ENCODE data around the gene CIART. TPM values are rescaled to one million over a fixed set of nuclear protein-coding genes. Genes with fewer than 3 reads are reported as not detected.

Gene CIART
- total and polyA plus RNA-seq, 2 donors (not counting 3 experiments of a cell fraction or from before 2014, with no cell fraction given) = 2.4 to 4.3 TPM

GRCh38 chr1:150268705-150269403, 13.5 kb upstream of the CIART start, which contains the start of gene APH1A:
TSS of gene APH1A (minus strand) at chr1:150269016. CDS start at chr1:150268810, 206 bp downstream.
- Histone ChIP-seq H3K9ac (replicated peaks; ENCODE audit: extremely low read depth, insufficient read depth, low read length) (peak within 1 kb of the TSS; percentile 80), H3K36me3 (ENCODE audit: control insufficient read depth in 2 of 2, extremely low read depth in 1 of 2, insufficient read depth in 2 of 2, low read length in 2 of 2) (peaks cover 3 to 19% of the 10 kb centered on the region in 2 experiments), H3K4me3 (replicated peaks in 1 of 3; ENCODE audit: insufficient read depth in 1 of 3, low read depth in 1 of 3, low read length in 3 of 3) (peak within 1 kb of the TSS; percentile 51 to 84 (median 77)), H3K27ac (ENCODE audit: insufficient read depth, low read depth, low read length) (peak within 1 kb of the TSS; percentile 89), H3K4me2 (ENCODE audit: insufficient read depth, low read length) (peak within 1 kb of the TSS; percentile 97), H3K4me1 (ENCODE audit: control insufficient read depth, extremely low read depth, insufficient read depth, low read length) (peaks cover 40% of the 10 kb centered on the region), H3K79me2 (ENCODE audit: control insufficient read depth, insufficient read depth, low read length) (peaks cover 19% of the 10 kb centered on the region), H3K27me3 (ENCODE audit: control insufficient read depth in 2 of 2, insufficient read depth in 2 of 2, low read length in 2 of 2) (no peaks in the 10 kb centered on the region), H4K20me1 (replicated peaks; ENCODE audit: control insufficient read depth, extremely low read depth, insufficient read depth, low read length) (no peaks in the 10 kb centered on the region), H2AFZ (ENCODE audit: low read depth, low read length) (peak within 1 kb of the TSS; percentile 92), H3K9me3 (replicated peaks; ENCODE audit: control insufficient read depth, insufficient read depth, low read length) (no peaks in the 10 kb centered on the region), H3K9me1 (replicated peaks; ENCODE audit: control insufficient read depth, extremely low read depth, insufficient read depth, low read length) (no peaks in the 10 kb centered on the region)
- BruUV-seq (replicated peaks) = no TSS peak
- peak; percentile 99 for FAIRE-seq
- peak; percentile 95 for DNase-seq (ENCODE audit: low read depth, low spot score)
- TF ChIP-seq FOS (IDR thresholded peaks at IDR 0.05; ENCODE audit: borderline replicate concordance, insufficient read depth, low read length) = no peak
- no peak for TF ChIP-seq CTCF (IDR thresholded peaks at IDR 0.05; ENCODE audit: extremely low read depth in 1 of 2, insufficient read depth in 1 of 2, low read depth in 1 of 2, low read length in 2 of 2)
- TF ChIP-seq EZH2 (IDR thresholded peaks at IDR 0.05; ENCODE audit: borderline replicate concordance, low read depth, low read length, severe bottlenecking) = no peak
- no peak for TF ChIP-seq MAX (IDR thresholded peaks at IDR 0.05; ENCODE audit: insufficient read depth, insufficient read length)
- TF ChIP-seq MYC (IDR thresholded peaks at IDR 0.05; ENCODE audit: low read depth, low read length) = no peak
- no peak for TF ChIP-seq GATA2 (IDR thresholded peaks at IDR 0.05; ENCODE audit: insufficient read depth, insufficient read length, low read depth, low read length)
- TF ChIP-seq JUN (IDR thresholded peaks at IDR 0.05; ENCODE audit: borderline replicate concordance, insufficient read depth, insufficient read length, low read depth) = no peak
- TF ChIP-seq POLR2A (IDR thresholded peaks at IDR 0.05; ENCODE audit: low read depth, low read length) = peak; percentile 26
- peak; percentile 61 for TF ChIP-seq POLR2AphosphoS5 (IDR thresholded peaks at IDR 0.05; ENCODE audit: insufficient read depth, low read depth, low read length)
- CTCF ChIA-PET = interaction anchor here (1.2 to 16.3 kb wide), 3 partner anchors 10 to 13 kb away, joined by 3 to 466 read pairs (median 23); partner anchors contain the start of genes CA14 and CIART
- intact Hi-C loops (cut with micrococcal nuclease) (loop anchor here (1.0 kb wide), 5 partner anchors 12 to 52 kb away; partner anchors contain the start of genes ANP32E, MRPS21 and PRPF3), dilution Hi-C loops (cut with MboI; ENCODE audit: extremely low pct_ligation_motif_present, low sequenced_read_pairs) (no loop called here)
- POLR2A ChIA-PET = interaction anchor here (1.0 kb wide), 1 partner anchor 8 kb away, joined by 5 read pairs; no protein-coding TSS in a partner anchor
